ENCODE data around the gene SMPD3.

GRCh38 chr16:68395167-68395786 lies 53.0 kb downstream of the SMPD3 start:
- TF ChIP-seq RFX5 (IDR thresholded peaks at IDR 0.05; ENCODE audit: low read depth, low read length) = no peak
- no peak for TF ChIP-seq POLR2A (IDR thresholded peaks at IDR 0.05; ENCODE audit: low read depth, low read length)
- TF ChIP-seq FOS (IDR thresholded peaks at IDR 0.05; ENCODE audit: low read depth, low read length) = no peak
- no peak for TF ChIP-seq NFE2L2 (IDR thresholded peaks at IDR 0.05; ENCODE audit: low read depth, low read length)
- TF ChIP-seq MXI1 (IDR thresholded peaks at IDR 0.05; ENCODE audit: borderline replicate concordance, low read depth, low read length) = no peak
- TF ChIP-seq USF2 (IDR thresholded peaks at IDR 0.05; ENCODE audit: low read depth, low read length) = no peak
- no peak for TF ChIP-seq CTCF (conservative IDR thresholded peaks at IDR 0.05; ENCODE audit: low read depth, low read length)
- no peak for TF ChIP-seq CEBPB (IDR thresholded peaks at IDR 0.05; ENCODE audit: low read depth, low read length)
- no peak for TF ChIP-seq MAFK (IDR thresholded peaks at IDR 0.05; ENCODE audit: low read depth, low read length)

All from IMR-90 (cell line).